HepG2 (cell line): Measurements from ENCODE around the gene LDLR. TPM values are rescaled to one million over a fixed set of nuclear protein-coding genes. Genes with fewer than 3 reads are reported as not detected.

Source experiments
- AGO1 ChIP-seq: fragments of 200-400 bp; formaldehyde crosslinking; IDR thresholded peaks from 2 replicates; pipeline ENCODE4 v1.6.1; 2017; ENCODE audit warnings: mild to moderate bottlenecking, low read depth, low read length, moderate library complexity; ENCODE audit not compliant: poor library complexity, severe bottlenecking
- ARHGAP35 ChIP-seq: sonication (generic); formaldehyde crosslinking; IDR thresholded peaks from 2 replicates; pipeline ENCODE4 v1.9.0; 2022; ENCODE audit warnings: mild to moderate bottlenecking, inconsistent platforms, moderate library complexity, missing genetic modification reagents, borderline replicate concordance
- CBFB ChIP-seq: sonication (generic); formaldehyde crosslinking; IDR thresholded peaks from 2 replicates; pipeline ENCODE4 v1.4.0; 2020; ENCODE audit warnings: missing genetic modification reagents
- GTF3A ChIP-seq: sonication (generic); formaldehyde crosslinking; conservative IDR thresholded peaks from 2 replicates; pipeline ENCODE4 v1.4.0; 2020; ENCODE audit warnings: mild to moderate bottlenecking, missing genetic modification reagents
- HCFC1 ChIP-seq: fragments of 150-350 bp; IDR thresholded peaks from 2 replicates; pipeline ENCODE4 v1.6.1; 2014; ENCODE audit warnings: low read depth, low read length
- KDM5A ChIP-seq: fragments of 200-600 bp; sonication (generic); IDR thresholded peaks from 2 replicates; pipeline ENCODE4 v1.7.0; 2018; ENCODE audit warnings: antibody characterized with exemption, mild to moderate bottlenecking, low read length, borderline replicate concordance
- LCORL ChIP-seq, 2 experiments: fragments of 450-650 bp in 1 of 2; sonication (generic) in 1 of 2; formaldehyde crosslinking in 1 of 2; IDR thresholded peaks; 2 replicates each; pipeline versions ENCODE4 v1.5.0 to v1.6.1; 2017 to 2020; ENCODE audit warnings: antibody characterized with exemption in 1 of 2, missing genetic modification reagents in 1 of 2
- MYC ChIP-seq: sonication (generic); formaldehyde crosslinking; IDR thresholded peaks from 2 replicates; pipeline ENCODE4 v1.9.0; 2021; ENCODE audit warnings: missing genetic modification reagents, borderline replicate concordance
- NFAT5 ChIP-seq: sonication (generic); formaldehyde crosslinking; IDR thresholded peaks from 2 replicates; pipeline ENCODE4 v1.4.0; 2020; ENCODE audit warnings: missing genetic modification reagents
- PAF1 ChIP-seq: IDR thresholded peaks from 2 replicates; pipeline ENCODE4 v1.6.1; 2016; ENCODE audit warnings: missing genetic modification reagents, missing compliant biosample characterization
- POLR2AphosphoS2 ChIP-seq: IDR thresholded peaks from 2 replicates; pipeline ENCODE4 v1.6.1; 2011; ENCODE audit warnings: low read depth, low read length, improper control_type of control experiment
- SRSF4 ChIP-seq: fragments of 200-400 bp; formaldehyde crosslinking; IDR thresholded peaks from one replicate; pipeline ENCODE4 v1.6.1; 2018; ENCODE audit warnings: mild to moderate bottlenecking, low read depth, low read length, moderate library complexity; ENCODE audit not compliant: poor library complexity, severe bottlenecking
- STAG1 ChIP-seq: sonication (generic); formaldehyde crosslinking; IDR thresholded peaks from 2 replicates; pipeline ENCODE4 v1.4.0; 2020; ENCODE audit warnings: missing genetic modification reagents
- TEAD3 ChIP-seq: optimal IDR thresholded peaks from 2 replicates; pipeline ENCODE3; 2016; ENCODE audit warnings: borderline replicate concordance
- YEATS2 ChIP-seq: sonication (generic); formaldehyde crosslinking; IDR thresholded peaks from 2 replicates; pipeline ENCODE4 v1.4.0; 2020; ENCODE audit warnings: missing genetic modification reagents, borderline replicate concordance
- ZFP36L2 ChIP-seq: sonication (generic); formaldehyde crosslinking; IDR thresholded peaks from 2 replicates; pipeline ENCODE4 v1.4.0; 2020; ENCODE audit warnings: missing genetic modification reagents
- ZFP41 ChIP-seq: sonication (generic); formaldehyde crosslinking; IDR thresholded peaks from 2 replicates; pipeline ENCODE4 v1.4.0; 2020; ENCODE audit warnings: mild to moderate bottlenecking, missing genetic modification reagents, borderline replicate concordance
- ZKSCAN1 ChIP-seq: fragments of 150-350 bp; IDR thresholded peaks from 2 replicates; pipeline ENCODE4 v1.6.1; 2014; ENCODE audit warnings: low read length
- ZNF121 ChIP-seq: sonication (generic); formaldehyde crosslinking; IDR thresholded peaks from 2 replicates; pipeline ENCODE4 v1.5.0; 2020; ENCODE audit warnings: mild to moderate bottlenecking, missing genetic modification reagents
- ZNF18 ChIP-seq: sonication (generic); formaldehyde crosslinking; IDR thresholded peaks from 2 replicates; pipeline ENCODE4 v1.8.0; 2022; ENCODE audit warnings: mild to moderate bottlenecking, missing genetic modification reagents; ENCODE audit not compliant: insufficient replicate concordance
- ZNF276 ChIP-seq: sonication (generic); formaldehyde crosslinking; IDR thresholded peaks from 2 replicates; pipeline ENCODE4 v1.4.0; 2020; ENCODE audit warnings: mild to moderate bottlenecking, low read depth, missing genetic modification reagents
- ZNF33B ChIP-seq: sonication (generic); formaldehyde crosslinking; IDR thresholded peaks from 2 replicates; pipeline ENCODE4 v1.5.1; 2020; ENCODE audit warnings: mild to moderate bottlenecking, missing genetic modification reagents
- polyA plus RNA-seq, 8 experiments: library from polyadenylated mRNA; depleted of rRNA in 3 of 8; stranded (reverse) in 7 of 8; unstranded in 1 of 8; fragments of >200 nt; fragmentation: Illumina TruSeq in 4 of 8; extraction: Trizol in 4 of 8; gene quantifications; 2 replicates each; pipeline versions ENCODE4 v1.2.1 to v1.2.3, GENCODE V29; 2011 to 2016; ENCODE audit warnings: low read depth in 4 of 8, missing spikeins in 1 of 8, mixed read lengths in 1 of 8; ENCODE audit not compliant: insufficient read depth in 1 of 8
- total RNA-seq, 5 experiments: library from RNA; depleted of rRNA; stranded (reverse); fragments of >200 nt; fragmentation: Illumina TruSeq; extraction: Trizol; gene quantifications; 2 replicates each; pipeline ENCODE4 v1.2.3, GENCODE V29; 2016; ENCODE audit warnings: low read depth in 1 of 5

Gene LDLR
- total and polyA plus RNA-seq, 2 of the 13 experiments (the other 11 are each of a cell fraction or from before 2014, with no cell fraction given) = 51.6 to 92.5 TPM

- TF ChIP-seq ZNF276 (CRISPR knock-in tag) (no peak), YEATS2 (CRISPR knock-in tag) (no peak), GTF3A (CRISPR knock-in tag) (no peak), ZKSCAN1 (no peak), POLR2AphosphoS2 (no peak; the same call in 1 of the 2 replicates), ZFP36L2 (CRISPR knock-in tag) (no peak), SRSF4 (no peak), NFAT5 (CRISPR knock-in tag) (no peak; the same call in 1 of the 2 replicates), AGO1 (peak; percentile 51), ZFP41 (CRISPR knock-in tag) (no peak), ZNF121 (CRISPR knock-in tag) (no peak; the same call in 1 of the 2 replicates), STAG1 (CRISPR knock-in tag) (no peak), ARHGAP35 (CRISPR knock-in tag) (no peak), MYC (CRISPR knock-in tag) (no peak), HCFC1 (no peak), CBFB (peak; percentile 50; the same call in 1 of the 2 replicates), TEAD3 (CRISPR knock-in tag) (peak; percentile 94), ZNF18 (CRISPR knock-in tag) (no peak), ZNF33B (0 out of 2 replicates have a peak, but pooled peaks have one; percentile 59), KDM5A (no peak), LCORL (IDR thresholded peaks at IDR 0.05) (no peak), LCORL (CRISPR knock-in tag; IDR thresholded peaks at IDR 0.05) (peak; percentile 88), PAF1 (CRISPR knock-in tag) (no peak)
These were observed 53.4 kb downstream of the LDLR start (continued) for GRCh38 chr19:11142528-11143171.
